HepG2 (cell line): ENCODE measurements around the gene ZNF513. TPM values are rescaled to one million over a fixed set of nuclear protein-coding genes. Genes with fewer than 3 reads are reported as not detected.

Experiments
- CAMTA2 ChIP-seq: sonication (generic); formaldehyde crosslinking; IDR thresholded peaks from 2 replicates; pipeline ENCODE4 v1.4.0; 2020; ENCODE audit warnings: mild to moderate bottlenecking, missing genetic modification reagents, borderline replicate concordance
- DR1 ChIP-seq: sonication (generic); formaldehyde crosslinking; IDR thresholded peaks from 2 replicates; pipeline ENCODE4 v1.8.0; 2021; ENCODE audit warnings: mild to moderate bottlenecking, missing genetic modification reagents, inconsistent platforms
- E2F5 ChIP-seq: sonication (generic); formaldehyde crosslinking; conservative IDR thresholded peaks from 2 replicates; pipeline ENCODE4 v1.4.0; 2020; ENCODE audit warnings: missing genetic modification reagents
- FOXK1 ChIP-seq: sonication (generic); formaldehyde crosslinking; IDR thresholded peaks from 2 replicates; pipeline ENCODE4 v1.4.0; 2020; ENCODE audit warnings: low read depth, missing genetic modification reagents, borderline replicate concordance
- GLI4 ChIP-seq: sonication (generic); formaldehyde crosslinking; IDR thresholded peaks from 2 replicates; pipeline ENCODE4 v1.5.1; 2020; ENCODE audit warnings: missing genetic modification reagents, mild to moderate bottlenecking, moderate library complexity, borderline replicate concordance
- GTF2F1 ChIP-seq: fragments of 150-350 bp; IDR thresholded peaks from 2 replicates; pipeline ENCODE4 v1.6.1; 2014; ENCODE audit warnings: low read length
- GTF3A ChIP-seq: sonication (generic); formaldehyde crosslinking; conservative IDR thresholded peaks from 2 replicates; pipeline ENCODE4 v1.4.0; 2020; ENCODE audit warnings: mild to moderate bottlenecking, missing genetic modification reagents
- KDM3A ChIP-seq: IDR thresholded peaks from 2 replicates; pipeline ENCODE4 v1.6.1; 2018; ENCODE audit warnings: low read depth, missing compliant biosample characterization
- MAF1 ChIP-seq: sonication (generic); formaldehyde crosslinking; IDR thresholded peaks from 2 replicates; pipeline ENCODE4 v1.5.0; 2020; ENCODE audit warnings: missing genetic modification reagents, borderline replicate concordance
- NFYB ChIP-seq: sonication (generic); formaldehyde crosslinking; IDR thresholded peaks from 2 replicates; pipeline ENCODE4 v1.4.0; 2020; ENCODE audit warnings: missing genetic modification reagents
- NR2F1 ChIP-seq, 2 experiments: fragments of 450-650 bp in 1 of 2; formaldehyde crosslinking in 1 of 2; IDR thresholded peaks; 2 replicates each; pipeline versions ENCODE4 v1.5.0 to v1.6.1; 2016 to 2020; ENCODE audit warnings: mild to moderate bottlenecking in 1 of 2, missing compliant biosample characterization in 1 of 2, missing genetic modification reagents in 1 of 2, moderate library complexity in 1 of 2
- NR2F2 ChIP-seq: IDR thresholded peaks from 2 replicates; pipeline ENCODE4 v1.6.1; 2012; ENCODE audit warnings: low read depth, inconsistent platforms, borderline replicate concordance
- PHF5A ChIP-seq: IDR thresholded peaks from one replicate; pipeline ENCODE4 v1.6.1; 2018; ENCODE audit warnings: low read depth, missing genetic modification reagents; ENCODE audit not compliant: unreplicated experiment
- PREB ChIP-seq: sonication (generic); formaldehyde crosslinking; IDR thresholded peaks from 2 replicates; pipeline ENCODE4 v1.4.0; 2020; ENCODE audit warnings: missing genetic modification reagents
- RNF219 ChIP-seq: sonication (generic); formaldehyde crosslinking; IDR thresholded peaks from 2 replicates; pipeline ENCODE4 v1.5.0; 2020; ENCODE audit warnings: mild to moderate bottlenecking, missing genetic modification reagents
- SIN3A ChIP-seq: IDR thresholded peaks from 2 replicates; pipeline ENCODE4 v1.6.1; 2011; ENCODE audit warnings: low read depth, mild to moderate bottlenecking, control low read depth, low read length, borderline replicate concordance
- SKIL ChIP-seq: sonication (generic); formaldehyde crosslinking; IDR thresholded peaks from 2 replicates; pipeline ENCODE4 v1.8.0; 2022; ENCODE audit warnings: missing genetic modification reagents, mild to moderate bottlenecking, moderate library complexity, borderline replicate concordance
- TCF7L2 ChIP-seq: IDR thresholded peaks from 2 replicates; pipeline ENCODE4 v1.6.1; 2011; ENCODE audit warnings: mild to moderate bottlenecking, low read depth, low read length, moderate library complexity
- TP53 ChIP-seq: sonication (generic); formaldehyde crosslinking; conservative IDR thresholded peaks from 2 replicates; pipeline ENCODE4 v1.4.0; 2020; ENCODE audit warnings: missing genetic modification reagents
- ZNF121 ChIP-seq: sonication (generic); formaldehyde crosslinking; IDR thresholded peaks from 2 replicates; pipeline ENCODE4 v1.5.0; 2020; ENCODE audit warnings: mild to moderate bottlenecking, missing genetic modification reagents
- ZNF180 ChIP-seq: sonication (generic); formaldehyde crosslinking; IDR thresholded peaks from 2 replicates; pipeline ENCODE4 v1.4.0; 2020; ENCODE audit warnings: low read depth, missing genetic modification reagents, borderline replicate concordance
- ZNF567 ChIP-seq: sonication (generic); formaldehyde crosslinking; IDR thresholded peaks from 2 replicates; pipeline ENCODE4 v1.8.1; 2023; ENCODE audit warnings: mild to moderate bottlenecking, missing genetic modification reagents, borderline replicate concordance
- ZNF570 ChIP-seq: sonication (generic); formaldehyde crosslinking; IDR thresholded peaks from 2 replicates; pipeline ENCODE4 v1.4.0; 2020; ENCODE audit warnings: mild to moderate bottlenecking, missing genetic modification reagents, borderline replicate concordance
- ZNF709 ChIP-seq: sonication (generic); formaldehyde crosslinking; IDR thresholded peaks from 2 replicates; pipeline ENCODE4 v1.5.0; 2020; ENCODE audit warnings: mild to moderate bottlenecking, missing genetic modification reagents
- ZNF75D ChIP-seq: sonication (generic); formaldehyde crosslinking; IDR thresholded peaks from 2 replicates; pipeline ENCODE4 v1.8.1; 2023; ENCODE audit warnings: missing genetic modification reagents, mild to moderate bottlenecking, borderline replicate concordance
- ZSCAN12 ChIP-seq: sonication (generic); formaldehyde crosslinking; IDR thresholded peaks from 2 replicates; pipeline ENCODE4 v1.9.0; 2021; ENCODE audit warnings: mild to moderate bottlenecking, missing genetic modification reagents
- polyA plus RNA-seq, 8 experiments: library from polyadenylated mRNA; depleted of rRNA in 3 of 8; stranded (reverse) in 7 of 8; unstranded in 1 of 8; fragments of >200 nt; fragmentation: Illumina TruSeq in 4 of 8; extraction: Trizol in 4 of 8; gene quantifications; 2 replicates each; pipeline versions ENCODE4 v1.2.1 to v1.2.3, GENCODE V29; 2011 to 2016; ENCODE audit warnings: low read depth in 4 of 8, missing spikeins in 1 of 8, mixed read lengths in 1 of 8; ENCODE audit not compliant: insufficient read depth in 1 of 8
- total RNA-seq, 5 experiments: library from RNA; depleted of rRNA; stranded (reverse); fragments of >200 nt; fragmentation: Illumina TruSeq; extraction: Trizol; gene quantifications; 2 replicates each; pipeline ENCODE4 v1.2.3, GENCODE V29; 2016; ENCODE audit warnings: low read depth in 1 of 5

ZNF513 gene
- total and polyA plus RNA-seq, 2 of the 13 experiments (the other 11 are each of a cell fraction or from before 2014, with no cell fraction given): 4.9 to 6.3 TPM

- TF ChIP-seq GTF3A (CRISPR knock-in tag) (no peak), PREB (CRISPR knock-in tag) (peak; percentile 17; the same call in 1 of the 2 replicates), ZNF567 (CRISPR knock-in tag) (no peak), SIN3A (0 out of 2 replicates have a peak, but pooled peaks have one; percentile 27), ZNF180 (CRISPR knock-in tag) (no peak), ZNF570 (CRISPR knock-in tag) (no peak), KDM3A (CRISPR knock-in tag) (no peak), SKIL (CRISPR knock-in tag) (0 out of 2 replicates have a peak, but pooled peaks have one; percentile 28), DR1 (CRISPR knock-in tag) (peak; percentile 70; the same call in 1 of the 2 replicates), PHF5A (CRISPR knock-in tag) (peak; percentile 26), ZNF709 (CRISPR knock-in tag) (no peak), RNF219 (CRISPR knock-in tag) (0 out of 2 replicates have a peak, but pooled peaks have one; percentile 14), ZSCAN12 (CRISPR knock-in tag) (no peak), NR2F1 (CRISPR knock-in tag; IDR thresholded peaks at IDR 0.05) (peak in 1 of 2 experiments; percentile 17; a peak in 1 of 4 replicates), MAF1 (CRISPR knock-in tag) (no peak), TCF7L2 (no peak), GLI4 (CRISPR knock-in tag) (0 out of 2 replicates have a peak, but pooled peaks have one; percentile 3), CAMTA2 (CRISPR knock-in tag) (no peak), TP53 (CRISPR knock-in tag) (no peak), NFYB (peak; percentile 72), NR2F2 (no peak), ZNF121 (CRISPR knock-in tag) (0 out of 2 replicates have a peak, but pooled peaks have one; percentile 28), GTF2F1 (no peak), E2F5 (CRISPR knock-in tag) (peak; percentile 72), ZNF75D (CRISPR knock-in tag) (0 out of 2 replicates have a peak, but pooled peaks have one; percentile 18), FOXK1 (CRISPR knock-in tag) (no peak)
Measured at GRCh38 chr2:27356056-27356381, 24.5 kb downstream of the ZNF513 start (continued).
